ENCODE measurements around the gene ASTL. TPM values are rescaled to one million over a fixed set of nuclear protein-coding genes. Genes with fewer than 3 reads are reported as not detected.
A peak's percentile ranks its signal among the peaks of the same experiment; 100 is the strongest.
"Not testable (repeated sequence)": the region's sequence is repeated elsewhere in the genome, so short reads cannot be mapped to it uniquely, and the experiment has no call there.

The ASTL gene
- total RNA-seq, 1 donor from 2014 or later, result not detected

DNA sequence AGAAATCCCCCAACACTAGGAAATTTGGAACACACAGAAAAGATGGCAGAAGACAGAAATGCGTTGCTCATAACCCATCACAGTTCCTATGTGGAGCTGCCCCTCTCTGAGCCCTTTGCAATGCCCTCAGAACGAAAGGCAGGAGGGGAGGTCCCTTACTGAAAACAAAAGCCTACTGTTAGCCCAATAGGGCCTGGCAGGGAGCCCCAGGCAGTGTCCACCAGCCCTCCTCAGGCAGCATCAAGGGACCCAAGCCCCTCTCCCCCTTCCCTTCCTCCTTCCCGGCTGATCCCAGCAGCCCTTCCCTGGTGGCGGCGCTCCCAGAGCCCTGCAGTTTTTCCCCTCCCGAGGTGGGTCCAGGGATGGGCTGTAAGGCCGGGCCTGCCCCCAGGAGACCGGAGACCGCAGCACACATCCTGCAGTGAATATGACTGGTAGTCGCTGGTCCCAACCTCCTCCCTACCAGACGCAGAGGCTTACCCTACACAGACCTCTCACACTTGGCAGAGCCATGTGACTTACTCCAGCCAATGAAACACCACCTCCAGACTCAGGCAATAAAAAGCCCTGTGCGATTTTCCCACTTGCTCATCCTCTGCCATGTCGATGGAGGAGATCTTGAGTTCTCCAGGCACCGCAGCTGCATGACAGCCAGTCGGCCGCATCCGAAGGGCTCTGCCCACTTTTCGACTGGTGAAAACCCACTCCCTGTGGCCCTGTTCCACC, 26.3 kb upstream of the ASTL start:
- Mint-ChIP-seq H3K4me1 (ENCODE audit: low read depth) (peaks cover 23% of the 10 kb centered on the region), H3K4me3 (ENCODE audit: unreplicated experiment) (no peak overlapping the region), H3K9me3 (ENCODE audit: low read depth) (peaks cover 4% of the 10 kb centered on the region), H3K27ac (ENCODE audit: unreplicated experiment) (no peak overlapping the region), H3K36me3 (ENCODE audit: low read depth) (no peaks in the 10 kb centered on the region), H3K27me3 (ENCODE audit: low read depth) (no peaks in the 10 kb centered on the region)
- no peak for TF ChIP-seq CTCF (IDR thresholded peaks at IDR 0.05)
- DNase-seq (ENCODE audit: low spot score), result no peak

DNA sequence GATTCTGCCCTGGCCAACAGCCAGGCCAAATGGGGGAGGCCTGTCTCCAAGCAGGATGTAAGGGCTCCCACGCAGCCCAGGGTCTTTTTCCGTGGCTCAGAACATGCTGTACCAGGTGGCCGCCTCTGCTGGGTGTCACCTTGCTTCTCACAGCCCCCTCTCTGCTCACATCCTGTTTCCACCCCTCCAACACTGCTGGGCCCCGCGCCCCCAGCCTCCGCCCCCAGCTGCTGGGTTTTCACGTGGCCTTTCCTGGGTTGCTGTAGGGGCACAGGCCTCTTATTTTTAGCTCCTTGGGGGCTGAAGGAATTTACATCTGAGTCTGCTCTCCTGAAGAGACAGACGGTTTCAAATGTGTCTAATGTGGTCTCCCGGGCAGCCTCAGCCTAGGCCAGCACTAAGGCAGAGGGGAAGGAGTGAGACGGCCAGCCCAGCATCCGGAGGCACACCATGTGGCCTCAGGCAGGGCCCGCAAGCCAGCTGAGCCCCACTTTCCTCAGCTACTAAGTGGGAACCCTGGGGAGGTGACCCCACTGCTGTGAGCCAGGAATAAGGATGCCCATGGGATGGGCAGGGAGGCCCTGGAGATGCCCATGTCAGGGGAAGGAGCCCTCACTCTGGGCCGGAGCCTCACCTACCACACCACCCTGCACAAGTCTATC, 25.6 kb upstream of the ASTL start:
- Mint-ChIP-seq H3K4me1 (ENCODE audit: low read depth) (peaks cover 19% of the 10 kb centered on the region), H3K4me3 (ENCODE audit: unreplicated experiment) (no peak overlapping the region), H3K27ac (ENCODE audit: unreplicated experiment) (peak overlapping the region; percentile 29), H3K36me3 (ENCODE audit: low read depth) (no peaks in the 10 kb centered on the region), H3K9me3 (ENCODE audit: low read depth) (peaks cover 4% of the 10 kb centered on the region), H3K27me3 (ENCODE audit: low read depth) (peaks cover 5% of the 10 kb centered on the region)
- DNase-seq (ENCODE audit: low spot score), result no peak
- no peak for TF ChIP-seq CTCF (IDR thresholded peaks at IDR 0.05)

- peaks cover 6% of the 10 kb centered on the region for H3K27me3 Mint-ChIP-seq (ENCODE audit: low read depth)
- no peak for TF ChIP-seq CTCF (IDR thresholded peaks at IDR 0.05)
- H3K27ac Mint-ChIP-seq (ENCODE audit: unreplicated experiment), result no peak overlapping the region
- no peak overlapping the region for H3K4me3 Mint-ChIP-seq (ENCODE audit: unreplicated experiment)
- peaks cover 17% of the 10 kb centered on the region for H3K4me1 Mint-ChIP-seq (ENCODE audit: low read depth)
- peaks cover 4% of the 10 kb centered on the region for H3K9me3 Mint-ChIP-seq (ENCODE audit: low read depth)
- DNase-seq (ENCODE audit: low spot score), result no peak
- H3K36me3 Mint-ChIP-seq (ENCODE audit: low read depth), result no peaks in the 10 kb centered on the region
Measured at GRCh38 chr2:96163415-96163767, 25.1 kb upstream of the ASTL start.

GRCh38 chr2:96161898-96162297, 23.6 kb upstream of the ASTL start:
- Mint-ChIP-seq H3K4me3 (ENCODE audit: unreplicated experiment) (no peak overlapping the region), H3K9me3 (ENCODE audit: low read depth) (peaks cover 4% of the 10 kb centered on the region), H3K4me1 (ENCODE audit: low read depth) (peaks cover 14% of the 10 kb centered on the region), H3K27me3 (ENCODE audit: low read depth) (peaks cover 6% of the 10 kb centered on the region), H3K36me3 (ENCODE audit: low read depth) (no peaks in the 10 kb centered on the region), H3K27ac (ENCODE audit: unreplicated experiment) (no peak overlapping the region)
- no peak for DNase-seq (ENCODE audit: low spot score)
- TF ChIP-seq CTCF (IDR thresholded peaks at IDR 0.05), result no peak

DNA sequence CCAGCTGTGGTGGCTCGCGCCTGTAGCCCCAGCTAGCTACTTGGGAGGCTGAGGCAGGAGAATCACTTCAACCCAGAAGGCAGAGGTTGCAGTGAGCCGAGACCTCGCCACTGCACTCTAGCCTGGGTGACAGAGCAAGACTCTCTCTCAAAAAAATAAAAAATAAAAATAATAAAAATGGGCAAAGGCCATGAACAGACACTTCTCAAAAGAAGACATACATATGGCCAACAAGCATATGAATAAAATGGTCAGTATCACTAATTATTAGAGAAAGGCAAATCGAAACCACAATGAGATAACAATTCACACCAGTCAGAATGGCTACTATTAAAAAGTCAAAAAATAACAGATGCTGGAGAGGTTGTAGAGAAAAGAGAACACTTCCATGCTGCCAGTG, 22.1 kb upstream of the ASTL start:
- DNase-seq (ENCODE audit: low spot score); H3K4me3 Mint-ChIP-seq (ENCODE audit: unreplicated experiment); H3K36me3 Mint-ChIP-seq (ENCODE audit: low read depth); H3K27ac Mint-ChIP-seq (ENCODE audit: unreplicated experiment); H3K27me3 Mint-ChIP-seq (ENCODE audit: low read depth); H3K9me3 Mint-ChIP-seq (ENCODE audit: low read depth): not testable (repeated sequence)
- peaks cover 14% of the 10 kb centered on the region for H3K4me1 Mint-ChIP-seq (ENCODE audit: low read depth)

Measured in chondrocyte (in vitro differentiated cells).